Neuronal stem cell (in vitro differentiated cells): Measurements from ENCODE around the gene C16orf89.

Experiments
- DNase-seq: peaks from one replicate; pipeline ENCODE4 v3.0.0-alpha.2; 2013; ENCODE audit warnings: low spot score
- H2AFZ ChIP-seq: one replicate; pipeline ENCODE4 v1.6.1; 2013; ENCODE audit warnings: mild to moderate bottlenecking, low read length, inconsistent platforms
- H2AK5ac ChIP-seq: 2 replicates; pipeline ENCODE4 v1.6.1; 2013; ENCODE audit warnings: low read depth, mild to moderate bottlenecking, inconsistent platforms, low read length, moderate library complexity, mixed read lengths
- H2BK120ac ChIP-seq: 2 replicates; pipeline ENCODE4 v1.6.1; 2013; ENCODE audit warnings: low read depth, mild to moderate bottlenecking, inconsistent platforms, low read length, moderate library complexity, mixed read lengths
- H2BK12ac ChIP-seq: one replicate; pipeline ENCODE4 v1.6.1; 2013; ENCODE audit warnings: low read length, inconsistent platforms
- H2BK15ac ChIP-seq: 2 replicates; pipeline ENCODE4 v1.6.1; 2013; ENCODE audit warnings: mild to moderate bottlenecking, low read length, inconsistent platforms, mixed read lengths
- H2BK5ac ChIP-seq: one replicate; pipeline ENCODE4 v1.6.1; 2013; ENCODE audit warnings: inconsistent platforms, mild to moderate bottlenecking, low read length, moderate library complexity
- H3K14ac ChIP-seq: one replicate; pipeline ENCODE4 v1.6.1; 2013; ENCODE audit warnings: low read length, inconsistent platforms
- H3K18ac ChIP-seq: 2 replicates; pipeline ENCODE4 v1.6.1; 2013; ENCODE audit warnings: low read length, inconsistent platforms
- H3K23ac ChIP-seq: 2 replicates; pipeline ENCODE4 v1.6.1; 2013; ENCODE audit warnings: low read depth, mild to moderate bottlenecking, mixed read lengths, low read length, inconsistent platforms; ENCODE audit not compliant: poor library complexity
- H3K27ac ChIP-seq: replicated peaks from 3 replicates; pipeline ENCODE4 v1.5.1; 2013; ENCODE audit warnings: low read length, inconsistent platforms
- H3K27me3 ChIP-seq, 3 experiments: 2 replicates each; pipeline ENCODE4 v1.6.1; 2013; ENCODE audit warnings: low read length in 3 of 3, mild to moderate bottlenecking in 2 of 3, inconsistent platforms in 1 of 3, low read depth in 1 of 3, mixed read lengths in 1 of 3, moderate library complexity in 1 of 3; ENCODE audit not compliant: control insufficient read depth in 3 of 3, insufficient read depth in 3 of 3
- H3K36me3 ChIP-seq, 2 donors: replicated peaks in 1 of 2; 2 replicates each; pipeline ENCODE4 v1.6.1; 2013; ENCODE audit warnings: low read length in 2 of 2; ENCODE audit not compliant: control insufficient read depth in 2 of 2, insufficient read depth in 2 of 2
- H3K4ac ChIP-seq: 2 replicates; pipeline ENCODE4 v1.6.1; 2013; ENCODE audit warnings: inconsistent platforms, mild to moderate bottlenecking, low read length, moderate library complexity
- H3K4me1 ChIP-seq, 2 donors: 1 replicate in 1 of 2; 2 replicates in 1 of 2; pipeline ENCODE4 v1.6.1; 2013; ENCODE audit warnings: low read length in 2 of 2, low read depth in 1 of 2; ENCODE audit not compliant: control insufficient read depth in 2 of 2, insufficient read depth in 1 of 2
- H3K4me2 ChIP-seq: one replicate; pipeline ENCODE4 v1.6.1; 2013; ENCODE audit warnings: mild to moderate bottlenecking, low read length, inconsistent platforms; ENCODE audit not compliant: insufficient read depth, poor library complexity, severe bottlenecking
- H3K4me3 ChIP-seq, 2 donors: 2 replicates each; pipeline ENCODE4 v1.5.1; 2013; ENCODE audit warnings: low read length in 2 of 2, mild to moderate bottlenecking in 2 of 2, inconsistent platforms in 1 of 2, moderate library complexity in 1 of 2
- H3K79me1 ChIP-seq: one replicate; pipeline ENCODE4 v1.6.1; 2013; ENCODE audit warnings: low read depth, mild to moderate bottlenecking, inconsistent platforms, low read length, moderate library complexity
- H3K9ac ChIP-seq: one replicate; pipeline ENCODE4 v1.6.1; 2013; ENCODE audit warnings: mild to moderate bottlenecking, low read depth, low read length, inconsistent platforms; ENCODE audit not compliant: poor library complexity
- H3K9me3 ChIP-seq, 2 donors: replicated peaks in 1 of 2; 2 replicates each; pipeline versions ENCODE3 to v1.6.1; 2013; ENCODE audit warnings: low read length in 2 of 2, mild to moderate bottlenecking in 2 of 2, inconsistent platforms in 1 of 2, low read depth in 1 of 2, mixed read lengths in 1 of 2, moderate library complexity in 1 of 2; ENCODE audit not compliant: control insufficient read depth in 2 of 2, insufficient read depth in 1 of 2
- H4K8ac ChIP-seq: one replicate; pipeline ENCODE4 v1.6.1; 2013; ENCODE audit warnings: low read depth, mild to moderate bottlenecking, inconsistent platforms, low read length, moderate library complexity
- H4K91ac ChIP-seq: one replicate; pipeline ENCODE4 v1.6.1; 2013; ENCODE audit warnings: low read length, low read depth, mild to moderate bottlenecking, inconsistent platforms; ENCODE audit not compliant: poor library complexity
- WGBS, 2 donors: extraction: QIAGEN DNeasy Blood & Tissue Kit; methylation state at CpG; one replicate each; pipeline ENCODE4 v1.1.7; 2013; ENCODE audit warnings: missing lambda C conversion rate in 2 of 2, mixed read lengths in 1 of 2; ENCODE audit not compliant: insufficient read length in 2 of 2, insufficient replicate concordance in 1 of 2; ENCODE audit errors: extremely low coverage in 2 of 2; 5-methylcytosine and 5-hydroxymethylcytosine counted together

C16orf89 gene

GRCh38 chr16:5015887-5016286 is 49.9 kb downstream of the C16orf89 start:
- DNase-seq: no peak
- no peak overlapping the region for H3K23ac ChIP-seq
- H2BK5ac ChIP-seq: no peak overlapping the region
- H2BK12ac ChIP-seq: no peak overlapping the region
- no CpG with 5 or more reads among the region's 4 CpGs for WGBS, 2 donors
- no peak overlapping the region for H3K27ac ChIP-seq
- H3K18ac ChIP-seq: no peak overlapping the region
- H4K8ac ChIP-seq: no peak overlapping the region
- no peak overlapping the region for H3K9ac ChIP-seq
- no peak overlapping the region for H3K14ac ChIP-seq
- H2BK120ac ChIP-seq: no peak overlapping the region
- H2AK5ac ChIP-seq: peak overlapping the region; percentile 82
- H4K91ac ChIP-seq: peak overlapping the region; percentile 53
- no peaks in the 10 kb centered on the region for H3K36me3 ChIP-seq
- H3K4me3 ChIP-seq: no peak overlapping the region
- H3K4me1 ChIP-seq: no peaks in the 10 kb centered on the region
- no peak overlapping the region for H3K4ac ChIP-seq
- no peaks in the 10 kb centered on the region for H3K79me1 ChIP-seq
- H3K4me2 ChIP-seq: no peak overlapping the region
- peaks cover 0 to 19% (median 0%) of the 10 kb centered on the region in 3 experiments for H3K27me3 ChIP-seq
- no peak overlapping the region for H2AFZ ChIP-seq
- H2BK15ac ChIP-seq: no peak overlapping the region
- H3K9me3 ChIP-seq: peaks cover 0 to 1% of the 10 kb centered on the region in 2 donors

- no peak overlapping the region for H3K27ac ChIP-seq
- H2BK120ac ChIP-seq: no peak overlapping the region
- no CpG with 5 or more reads among the region's 4 CpGs for WGBS, 2 donors
- H3K9me3 ChIP-seq: peaks cover 0 to 1% of the 10 kb centered on the region in 2 donors
- no peak overlapping the region for H3K4me2 ChIP-seq
- H3K4me1 ChIP-seq: no peaks in the 10 kb centered on the region
- H3K27me3 ChIP-seq: peaks cover 0 to 23% (median 0%) of the 10 kb centered on the region in 3 experiments
- H3K36me3 ChIP-seq: no peaks in the 10 kb centered on the region
- no peaks in the 10 kb centered on the region for H3K79me1 ChIP-seq
- H3K4ac ChIP-seq: no peak overlapping the region
- H2BK12ac ChIP-seq: no peak overlapping the region
- no peak for DNase-seq
- H2AFZ ChIP-seq: no peak overlapping the region
- H3K14ac ChIP-seq: no peak overlapping the region
- H4K8ac ChIP-seq: no peak overlapping the region
- no peak overlapping the region for H2BK5ac ChIP-seq
- H3K9ac ChIP-seq: no peak overlapping the region
- no peak overlapping the region for H2AK5ac ChIP-seq
- no peak overlapping the region for H3K4me3 ChIP-seq
- H4K91ac ChIP-seq: no peak overlapping the region
- no peak overlapping the region for H3K23ac ChIP-seq
- H2BK15ac ChIP-seq: no peak overlapping the region
- H3K18ac ChIP-seq: no peak overlapping the region
These were observed 50.4 kb downstream of the C16orf89 start for GRCh38 chr16:5015351-5015750.

- Histone ChIP-seq H3K79me1 (no peaks in the 10 kb centered on the region), H2BK120ac (no peak overlapping the region), H3K27me3 (peaks cover 0 to 33% (median 0%) of the 10 kb centered on the region in 3 experiments), H2AFZ (no peak overlapping the region), H3K4me2 (no peak overlapping the region), H3K14ac (no peak overlapping the region), H3K18ac (no peak overlapping the region), H4K91ac (no peak overlapping the region), H3K27ac (no peak overlapping the region), H3K9ac (no peak overlapping the region), H3K4me1 (no peaks in the 10 kb centered on the region), H3K36me3 (no peaks in the 10 kb centered on the region), H2BK12ac (no peak overlapping the region), H2BK15ac (no peak overlapping the region), H4K8ac (no peak overlapping the region), H3K9me3 (peaks cover 0 to 1% of the 10 kb centered on the region in 2 donors), H3K23ac (no peak overlapping the region), H2BK5ac (no peak overlapping the region), H2AK5ac (no peak overlapping the region), H3K4me3 (no peak overlapping the region), H3K4ac (no peak overlapping the region)
- DNase-seq: no peak
- WGBS, 2 donors: no CpG with 5 or more reads among the region's 6 CpGs
These were observed 52.9 kb downstream of the C16orf89 start for GRCh38 chr16:5012887-5013286.

GRCh38 chr16:5011637-5012036 is 54.1 kb downstream of the C16orf89 start:
- Histone ChIP-seq H3K18ac (no peak overlapping the region), H2BK15ac (no peak overlapping the region), H3K9ac (no peak overlapping the region), H2BK12ac (no peak overlapping the region), H3K4me1 (no peaks in the 10 kb centered on the region), H3K4ac (no peak overlapping the region), H2BK5ac (no peak overlapping the region), H3K4me3 (no peak overlapping the region), H3K23ac (no peak overlapping the region), H3K4me2 (no peak overlapping the region), H4K91ac (no peak overlapping the region), H4K8ac (no peak overlapping the region), H2BK120ac (no peak overlapping the region), H3K9me3 (no peaks in the 10 kb centered on the region), H2AK5ac (no peak overlapping the region), H3K27ac (no peak overlapping the region), H3K79me1 (no peaks in the 10 kb centered on the region), H3K27me3 (peaks cover 0 to 33% (median 0%) of the 10 kb centered on the region in 3 experiments), H2AFZ (no peak overlapping the region), H3K36me3 (no peaks in the 10 kb centered on the region), H3K14ac (no peak overlapping the region)
- no CpG with 5 or more reads among the region's 4 CpGs for WGBS, 2 donors
- DNase-seq: no peak
